Skeletal muscle satellite cell (primary cell): ENCODE data around the gene SLC39A5.

Experiments
- H3K27me3 ChIP-seq: 2 replicates; pipeline ENCODE4 v1.7.0; 2013; ENCODE audit warnings: low read length; ENCODE audit not compliant: control insufficient read depth, insufficient read depth
- H3K36me3 ChIP-seq: 2 replicates; pipeline ENCODE4 v1.7.0; 2013; ENCODE audit warnings: mild to moderate bottlenecking, control low read depth, low read length; ENCODE audit not compliant: insufficient read depth
- H3K4me1 ChIP-seq: 2 replicates; pipeline ENCODE4 v1.7.0; 2013; ENCODE audit warnings: low read length; ENCODE audit not compliant: control insufficient read depth, insufficient read depth
- H3K4me2 ChIP-seq: 2 replicates; pipeline ENCODE4 v1.7.0; 2013; ENCODE audit warnings: mild to moderate bottlenecking, low read length
- H3K4me3 ChIP-seq: 2 replicates; pipeline ENCODE4 v1.7.0; 2013; ENCODE audit warnings: low read length
- H3K9ac ChIP-seq: 2 replicates; pipeline ENCODE4 v1.7.0; 2013; ENCODE audit warnings: mild to moderate bottlenecking, low read depth, low read length, moderate library complexity
- H3K9me3 ChIP-seq: replicated peaks from 2 replicates; pipeline ENCODE4 v1.7.0; 2013; ENCODE audit warnings: mild to moderate bottlenecking, control low read depth, low read length

Gene SLC39A5

DNA sequence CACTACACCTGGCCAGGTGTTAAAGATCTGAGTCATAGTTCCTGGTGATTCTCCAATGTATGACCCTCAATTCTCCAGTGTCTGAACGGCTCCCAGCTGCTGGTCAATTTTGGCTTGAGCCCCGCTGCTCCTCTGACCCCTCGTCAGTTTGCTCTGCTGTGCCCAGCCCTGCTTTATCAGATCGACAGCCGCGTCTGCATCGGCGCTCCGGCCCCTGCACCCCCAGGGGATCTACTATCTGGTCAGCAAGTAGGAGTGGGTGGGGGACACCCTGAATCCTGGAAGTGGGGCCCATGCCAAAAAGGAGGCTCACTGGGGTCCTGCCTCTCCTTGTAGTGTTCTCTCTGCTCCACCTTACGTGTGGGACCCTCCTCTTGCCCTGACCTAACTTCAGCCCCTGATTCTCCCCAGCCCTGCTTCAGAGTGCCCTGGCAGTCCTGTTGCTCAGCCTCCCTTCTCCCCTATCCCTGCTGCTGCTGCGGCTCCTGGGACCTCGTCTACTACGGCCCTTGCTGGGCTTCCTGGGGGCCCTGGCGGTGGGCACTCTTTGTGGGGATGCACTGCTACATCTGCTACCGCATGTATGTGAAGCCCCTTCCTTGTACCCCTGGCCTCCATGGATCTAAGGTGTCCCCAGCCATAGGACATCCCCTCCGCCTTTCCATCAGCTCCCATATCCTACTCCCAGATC is 5.0 kb downstream of the SLC39A5 start:
- no peak overlapping the region for H3K4me2 ChIP-seq
- no peaks in the 10 kb centered on the region for H3K4me1 ChIP-seq
- H3K9ac ChIP-seq, result no peak overlapping the region
- H3K36me3 ChIP-seq, result peaks cover 29% of the 10 kb centered on the region
- no peaks in the 10 kb centered on the region for H3K9me3 ChIP-seq
- H3K4me3 ChIP-seq, result no peak overlapping the region
- H3K27me3 ChIP-seq, result no peaks in the 10 kb centered on the region

DNA sequence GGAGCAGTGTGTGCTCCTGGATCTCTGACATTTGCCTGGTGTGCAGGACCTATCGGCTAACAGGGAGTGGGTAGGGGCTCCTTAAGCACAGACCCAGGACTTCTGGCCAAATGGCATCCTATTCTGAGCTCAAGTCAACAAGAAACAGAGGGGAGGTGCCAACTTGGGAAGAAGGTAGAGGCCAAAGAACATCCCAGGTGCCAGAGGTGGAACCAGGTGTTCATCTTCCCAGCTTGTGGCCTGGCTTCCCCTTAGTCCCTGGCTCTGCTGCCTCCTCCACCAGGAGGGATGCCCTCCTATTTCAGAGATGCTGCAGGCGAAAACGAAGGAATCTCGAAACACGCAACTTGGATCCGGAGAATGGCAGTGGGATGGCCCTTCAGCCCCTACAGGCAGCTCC is 6.2 kb downstream of the SLC39A5 start:
- no peaks in the 10 kb centered on the region for H3K9me3 ChIP-seq
- no peaks in the 10 kb centered on the region for H3K27me3 ChIP-seq
- H3K9ac ChIP-seq, result no peak overlapping the region
- no peak overlapping the region for H3K4me2 ChIP-seq
- peaks cover 37% of the 10 kb centered on the region for H3K36me3 ChIP-seq
- H3K4me1 ChIP-seq, result no peaks in the 10 kb centered on the region
- H3K4me3 ChIP-seq, result no peak overlapping the region

DNA sequence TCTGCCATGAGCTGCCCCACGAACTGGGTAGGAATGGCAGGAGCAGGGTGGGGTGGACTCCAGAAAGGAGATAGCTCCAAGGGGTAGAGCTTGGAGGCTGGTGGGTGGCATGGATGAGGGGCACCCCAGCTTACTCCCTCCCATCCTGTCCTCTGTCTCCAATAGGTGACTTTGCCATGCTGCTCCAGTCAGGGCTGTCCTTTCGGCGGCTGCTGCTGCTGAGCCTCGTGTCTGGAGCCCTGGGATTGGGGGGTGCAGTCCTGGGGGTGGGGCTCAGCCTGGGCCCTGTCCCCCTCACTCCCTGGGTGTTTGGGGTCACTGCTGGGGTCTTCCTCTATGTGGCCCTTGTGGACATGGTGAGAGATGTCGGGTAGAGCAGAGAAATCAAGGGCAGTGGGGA is 7.1 kb downstream of the SLC39A5 start:
- H3K4me2 ChIP-seq, result no peak overlapping the region
- no peaks in the 10 kb centered on the region for H3K27me3 ChIP-seq
- no peak overlapping the region for H3K9ac ChIP-seq
- H3K9me3 ChIP-seq, result no peaks in the 10 kb centered on the region
- H3K36me3 ChIP-seq, result peaks cover 44% of the 10 kb centered on the region
- no peak overlapping the region for H3K4me3 ChIP-seq
- H3K4me1 ChIP-seq, result no peaks in the 10 kb centered on the region

DNA sequence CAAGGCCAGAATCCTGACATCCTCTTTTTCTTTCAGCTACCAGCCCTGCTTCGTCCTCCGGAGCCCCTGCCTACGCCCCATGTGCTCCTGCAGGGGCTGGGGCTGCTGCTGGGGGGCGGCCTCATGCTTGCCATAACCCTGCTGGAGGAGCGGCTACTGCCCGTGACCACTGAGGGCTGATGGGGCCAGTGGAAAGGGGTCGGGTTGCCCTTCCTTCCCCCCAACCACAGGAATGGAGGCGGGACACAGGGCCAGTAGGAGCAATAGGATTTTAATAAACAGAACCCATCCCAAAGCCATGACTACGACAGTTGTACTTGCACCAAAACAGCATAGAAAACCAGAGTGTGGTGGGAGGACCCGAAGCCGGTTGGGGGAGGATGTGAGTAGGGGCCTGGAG is 7.7 kb downstream of the SLC39A5 start:
- Histone ChIP-seq H3K4me2 (no peak overlapping the region), H3K27me3 (no peaks in the 10 kb centered on the region), H3K9ac (no peak overlapping the region), H3K36me3 (peaks cover 50% of the 10 kb centered on the region), H3K9me3 (no peaks in the 10 kb centered on the region), H3K4me3 (no peak overlapping the region), H3K4me1 (no peaks in the 10 kb centered on the region)

DNA sequence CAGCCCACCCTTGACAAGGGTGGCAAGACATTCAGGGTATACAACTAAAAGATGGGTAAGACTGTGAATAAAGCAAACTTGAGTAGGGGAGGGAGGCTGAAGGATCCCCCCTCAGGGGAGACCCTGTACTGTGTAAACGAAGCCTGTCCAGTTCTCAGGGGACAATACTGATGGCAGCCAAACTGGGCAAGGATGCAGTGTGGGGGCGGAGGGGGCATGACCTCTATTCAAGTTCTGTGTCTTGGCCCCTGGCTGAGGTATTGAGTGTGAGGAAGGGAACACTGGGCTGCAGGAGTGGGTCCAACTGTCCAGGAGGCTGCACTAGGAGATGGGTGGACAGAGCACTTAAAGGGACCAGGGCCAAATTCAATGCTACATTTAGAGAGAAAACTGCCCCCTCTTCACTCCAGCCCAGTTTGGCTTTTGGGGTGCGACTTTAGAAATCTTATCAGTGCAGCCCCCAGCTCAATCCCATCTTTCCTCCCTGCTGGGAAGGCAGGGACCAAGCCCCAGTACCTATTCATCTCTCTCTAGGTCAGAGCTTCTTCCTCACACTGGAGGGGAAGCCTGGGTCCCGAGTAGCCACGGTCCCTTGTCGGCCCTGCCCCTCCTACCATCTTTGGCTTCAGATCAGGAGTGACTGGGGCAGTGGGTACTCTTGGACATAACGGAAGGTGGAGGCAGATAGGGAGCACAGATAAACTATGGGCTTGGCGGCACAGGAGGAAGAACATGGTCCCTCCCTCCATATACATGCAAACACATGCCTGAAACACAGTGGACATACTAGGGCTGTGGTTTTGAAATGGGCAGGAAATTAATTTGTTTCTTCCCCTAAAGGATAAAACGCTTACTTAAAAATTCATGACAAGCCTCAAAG is 11.8 kb downstream of the SLC39A5 start:
- no peak overlapping the region for H3K4me2 ChIP-seq
- peaks cover 4% of the 10 kb centered on the region for H3K4me1 ChIP-seq
- no peak overlapping the region for H3K9ac ChIP-seq
- H3K9me3 ChIP-seq, result no peaks in the 10 kb centered on the region
- no peaks in the 10 kb centered on the region for H3K27me3 ChIP-seq
- peaks cover 74% of the 10 kb centered on the region for H3K36me3 ChIP-seq
- H3K4me3 ChIP-seq, result no peak overlapping the region

DNA sequence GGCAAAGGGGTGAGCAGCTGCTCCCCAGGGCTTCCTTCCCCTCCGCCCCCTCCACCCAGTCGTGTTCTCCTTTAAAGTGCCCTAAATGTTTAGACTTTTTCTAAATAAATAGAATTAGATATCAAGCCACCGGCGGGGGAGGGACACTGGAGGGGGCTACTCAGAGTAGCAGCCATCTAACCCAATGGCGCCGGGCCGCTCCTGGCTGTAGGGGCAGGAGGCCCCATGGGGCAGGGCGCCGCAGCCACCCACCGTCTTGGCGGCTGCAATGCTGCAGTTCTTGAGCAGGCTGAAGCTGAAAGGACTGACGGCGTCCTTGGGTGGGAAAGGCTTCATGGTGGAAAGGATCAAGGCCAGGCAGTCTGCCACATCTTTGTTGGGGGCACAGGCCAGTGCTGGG is 13.1 kb downstream of the SLC39A5 start:
- Histone ChIP-seq H3K4me2 (no peak overlapping the region), H3K9me3 (no peaks in the 10 kb centered on the region), H3K4me3 (no peak overlapping the region), H3K36me3 (peaks cover 73% of the 10 kb centered on the region), H3K27me3 (no peaks in the 10 kb centered on the region), H3K4me1 (peaks cover 4% of the 10 kb centered on the region), H3K9ac (no peak overlapping the region)

DNA sequence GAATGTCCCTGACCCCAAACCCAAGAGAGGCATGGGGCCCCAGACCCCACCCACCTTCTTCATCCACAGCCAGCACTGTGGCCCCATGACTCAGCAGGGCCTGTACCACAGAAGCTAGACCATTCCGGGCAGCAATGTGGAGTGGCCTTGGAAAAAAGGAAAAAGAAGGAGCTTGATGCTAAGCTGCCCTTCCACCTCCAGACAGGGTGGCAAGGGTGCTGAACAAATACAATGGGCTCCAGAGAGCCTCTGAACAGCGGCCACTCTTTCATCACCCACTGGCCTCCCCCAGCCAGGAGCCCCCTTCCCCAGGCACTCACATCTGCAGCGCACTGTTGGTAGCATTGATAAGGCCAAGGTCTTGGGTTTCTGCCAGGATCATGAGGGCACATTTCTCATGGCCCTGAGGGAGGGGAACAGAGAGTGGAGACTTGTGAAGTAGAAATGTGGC is 13.9 kb downstream of the SLC39A5 start:
- Histone ChIP-seq H3K4me3 (no peak overlapping the region), H3K9me3 (no peaks in the 10 kb centered on the region), H3K4me1 (peaks cover 4% of the 10 kb centered on the region), H3K27me3 (no peaks in the 10 kb centered on the region), H3K9ac (no peak overlapping the region), H3K36me3 (peaks cover 80% of the 10 kb centered on the region), H3K4me2 (no peak overlapping the region)

DNA sequence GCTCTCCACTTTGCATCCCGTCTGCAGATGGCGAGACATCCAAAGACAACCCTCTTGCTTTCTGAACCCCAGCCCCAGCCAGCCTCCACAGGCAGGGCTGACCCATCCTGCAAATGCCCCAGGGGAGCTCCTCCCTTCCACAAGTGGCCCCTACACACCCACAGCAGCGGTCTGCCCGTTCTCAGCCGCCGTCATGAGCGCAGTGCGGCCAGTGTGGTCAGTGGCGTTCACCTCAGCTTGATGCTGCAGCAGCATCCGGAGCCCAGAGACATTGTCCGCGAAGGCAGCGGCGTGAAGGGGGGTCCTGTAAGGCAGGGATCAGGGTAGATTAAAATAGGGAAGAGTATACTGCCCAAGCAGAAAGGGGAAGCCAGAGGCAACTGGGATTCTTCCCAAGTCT is 14.6 kb downstream of the SLC39A5 start:
- no peaks in the 10 kb centered on the region for H3K27me3 ChIP-seq
- H3K36me3 ChIP-seq, result peaks cover 84% of the 10 kb centered on the region
- H3K4me2 ChIP-seq, result no peak overlapping the region
- H3K4me1 ChIP-seq, result peaks cover 4% of the 10 kb centered on the region
- no peaks in the 10 kb centered on the region for H3K9me3 ChIP-seq
- no peak overlapping the region for H3K9ac ChIP-seq
- no peak overlapping the region for H3K4me3 ChIP-seq

DNA sequence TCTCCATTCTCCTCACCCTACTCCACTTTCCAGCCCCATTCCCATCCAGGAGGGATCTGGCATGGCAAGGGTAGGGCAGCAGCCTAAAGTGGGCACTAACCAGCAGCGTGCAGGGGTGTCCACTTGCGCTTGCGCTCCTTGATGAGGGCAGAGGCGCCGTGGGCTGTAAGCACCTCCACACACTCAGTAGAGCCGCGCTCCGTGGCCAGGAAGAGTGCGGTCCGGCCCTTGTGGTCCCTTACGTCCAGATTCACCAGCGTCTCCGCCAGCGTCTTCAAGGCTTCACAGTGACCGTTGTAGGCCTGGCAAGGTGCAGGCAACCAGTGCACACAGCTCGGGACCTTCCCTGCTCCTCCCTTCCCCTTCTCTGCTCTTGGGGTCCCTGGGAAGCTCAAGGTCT is 18.1 kb downstream of the SLC39A5 start:
- no peaks in the 10 kb centered on the region for H3K9me3 ChIP-seq
- H3K27me3 ChIP-seq, result no peaks in the 10 kb centered on the region
- peaks cover 4% of the 10 kb centered on the region for H3K4me1 ChIP-seq
- H3K9ac ChIP-seq, result no peak overlapping the region
- H3K36me3 ChIP-seq, result peaks cover 79% of the 10 kb centered on the region
- no peak overlapping the region for H3K4me2 ChIP-seq
- H3K4me3 ChIP-seq, result no peak overlapping the region

DNA sequence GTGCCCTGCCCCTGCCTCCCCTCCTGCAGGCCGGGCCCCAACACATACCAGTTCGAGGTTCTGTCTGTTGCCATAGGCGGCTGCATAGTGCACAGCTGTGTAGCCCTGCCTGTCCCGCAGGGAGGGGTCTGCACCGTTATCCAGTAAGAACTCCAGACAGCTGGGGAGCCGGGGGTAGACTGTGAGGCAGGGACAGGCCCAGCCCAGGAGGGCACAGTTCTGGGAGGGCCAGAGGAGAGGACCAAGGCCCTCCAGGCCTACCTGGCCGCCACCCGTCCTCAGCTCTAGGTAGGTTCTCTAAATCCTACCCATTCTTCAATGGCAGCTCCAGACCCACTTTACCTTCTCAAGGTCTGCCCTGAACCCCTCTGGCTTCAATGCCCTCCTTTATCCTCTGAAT is 18.9 kb downstream of the SLC39A5 start:
- no peak overlapping the region for H3K9ac ChIP-seq
- H3K27me3 ChIP-seq, result no peaks in the 10 kb centered on the region
- peaks cover 79% of the 10 kb centered on the region for H3K36me3 ChIP-seq
- no peaks in the 10 kb centered on the region for H3K9me3 ChIP-seq
- H3K4me1 ChIP-seq, result peaks cover 2% of the 10 kb centered on the region
- H3K4me3 ChIP-seq, result no peak overlapping the region
- no peak overlapping the region for H3K4me2 ChIP-seq

DNA sequence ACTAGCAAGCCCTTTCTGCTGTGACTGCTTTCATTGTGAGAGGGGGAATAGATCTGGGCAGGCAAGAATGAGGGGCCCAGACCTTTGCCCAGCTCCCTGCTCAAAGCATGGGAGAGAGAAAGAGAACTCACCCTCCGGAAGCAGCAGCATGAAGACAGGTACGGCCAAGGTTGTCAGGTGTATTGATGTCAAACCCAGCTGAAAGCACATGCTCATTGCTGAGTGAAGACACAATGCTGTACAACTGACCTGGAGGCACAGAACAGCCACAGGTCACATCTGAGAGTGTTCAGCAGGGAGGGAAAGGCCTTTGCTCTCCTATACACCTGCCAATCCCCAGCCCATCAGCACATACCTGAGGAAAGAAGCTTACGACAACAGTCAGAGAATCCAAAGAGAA is 22.8 kb downstream of the SLC39A5 start:
- peaks cover 20% of the 10 kb centered on the region for H3K4me1 ChIP-seq
- H3K9me3 ChIP-seq, result no peaks in the 10 kb centered on the region
- H3K36me3 ChIP-seq, result peaks cover 86% of the 10 kb centered on the region
- no peak overlapping the region for H3K9ac ChIP-seq
- no peaks in the 10 kb centered on the region for H3K27me3 ChIP-seq
- no peak overlapping the region for H3K4me2 ChIP-seq
- no peak overlapping the region for H3K4me3 ChIP-seq
